H1 (cell line): ENCODE measurements around the gene CLTCL1. TPM values are rescaled to one million over a fixed set of nuclear protein-coding genes. Genes with fewer than 3 reads are reported as not detected.

Experiments
- CHD2 ChIP-seq: IDR thresholded peaks from 2 replicates; pipeline ENCODE4 v1.6.1; 2012; ENCODE audit warnings: low read length, improper control_type of control experiment
- CTBP2 ChIP-seq: IDR thresholded peaks from 2 replicates; pipeline ENCODE4 v1.7.0; 2011; ENCODE audit warnings: borderline replicate concordance, mild to moderate bottlenecking, moderate library complexity, mixed read lengths, low read length; ENCODE audit not compliant: insufficient read depth, insufficient read length
- EGR1 ChIP-seq: IDR thresholded peaks from 2 replicates; pipeline ENCODE4 v1.6.1; 2011; ENCODE audit warnings: low read depth, low read length, borderline replicate concordance
- HDAC2 ChIP-seq, 2 experiments: fragments of 300-600 bp in 1 of 2; sonication (generic) in 1 of 2; IDR thresholded peaks; 2 replicates each; pipeline ENCODE4 v1.6.1; 2011 to 2012; ENCODE audit warnings: low read depth in 2 of 2, low read length in 2 of 2, mild to moderate bottlenecking in 2 of 2, moderate library complexity in 2 of 2, borderline replicate concordance in 1 of 2, inconsistent platforms in 1 of 2
- MAFK ChIP-seq: IDR thresholded peaks from 2 replicates; pipeline ENCODE4 v1.6.1; 2012; ENCODE audit warnings: low read depth, mild to moderate bottlenecking, improper control_type of control experiment, low read length
- NANOG ChIP-seq: IDR thresholded peaks from 2 replicates; pipeline ENCODE4 v1.6.1; 2011; ENCODE audit warnings: low read length, low read depth, mild to moderate bottlenecking, inconsistent platforms; ENCODE audit not compliant: insufficient read depth, poor library complexity, severe bottlenecking
- POLR2A ChIP-seq, 2 experiments: IDR thresholded peaks; 1 replicate in 1 of 2; 2 replicates in 1 of 2; pipeline ENCODE4 v1.6.1; 2011; ENCODE audit warnings: low read depth in 2 of 2, low read length in 2 of 2, mild to moderate bottlenecking in 2 of 2; ENCODE audit errors: control extremely low read depth in 1 of 2
- RBBP5 ChIP-seq: IDR thresholded peaks from 2 replicates; pipeline ENCODE4 v1.7.1; 2012; ENCODE audit warnings: low read depth, mild to moderate bottlenecking, inconsistent platforms, low read length, moderate library complexity, borderline replicate concordance
- SP2 ChIP-seq: IDR thresholded peaks from 2 replicates; pipeline ENCODE4 v1.6.1; 2012; ENCODE audit warnings: mild to moderate bottlenecking, low read length, inconsistent platforms
- TAF7 ChIP-seq: optimal IDR thresholded peaks from 2 replicates; pipeline ENCODE3; 2011; ENCODE audit warnings: low read depth, mild to moderate bottlenecking, inconsistent platforms, low read length, moderate library complexity, borderline replicate concordance
- polyA plus RNA-seq, 7 experiments: library from polyadenylated mRNA; depleted of rRNA in 3 of 7; stranded (reverse) in 5 of 7; unstranded in 2 of 7; fragments of >200 nt in 5 of 7; fragments of 200-250 nt in 2 of 7; gene quantifications; 1 replicate in 5 of 7; 2 replicates in 1 of 7; 4 replicates in 1 of 7; pipeline versions ENCODE4 v1.2.1 to v1.2.3, GENCODE V29; 2011 to 2013; ENCODE audit warnings: missing spikeins in 2 of 7, mixed read lengths in 2 of 7
- total RNA-seq: library from RNA; stranded (reverse); fragmentation: NEBNext Ultra II Directional; extraction: Animal tissue kit (Norgen Biotek cat#: 25700); gene quantifications from 2 replicates; pipeline ENCODE4 v1.2.1, GENCODE V29; 2021

Gene CLTCL1
- total and polyA plus RNA-seq, 2 of the 8 experiments (the other 6 are each of a cell fraction or from before 2014, with no cell fraction given): 12.4 to 17.0 TPM

DNA sequence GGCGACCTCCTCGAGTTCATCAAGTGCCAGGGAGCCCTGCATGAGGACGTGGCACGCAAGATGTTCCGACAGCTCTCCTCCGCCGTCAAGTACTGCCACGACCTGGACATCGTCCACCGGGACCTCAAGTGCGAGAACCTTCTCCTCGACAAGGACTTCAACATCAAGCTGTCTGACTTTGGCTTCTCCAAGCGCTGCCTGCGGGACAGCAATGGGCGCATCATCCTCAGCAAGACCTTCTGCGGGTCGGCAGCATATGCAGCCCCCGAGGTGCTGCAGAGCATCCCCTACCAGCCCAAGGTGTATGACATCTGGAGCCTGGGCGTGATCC, 159.9 kb downstream of the CLTCL1 start (continued):
- no peak for TF ChIP-seq EGR1
- TF ChIP-seq SP2: no peak
- TF ChIP-seq CTBP2: no peak
- no peak for TF ChIP-seq TAF7
- TF ChIP-seq CHD2: no peak
- no peak for TF ChIP-seq POLR2A (IDR thresholded peaks at IDR 0.05; ENCODE audit: control extremely low read depth in 1 of 2, low read depth in 2 of 2, low read length in 2 of 2)
- no peak for TF ChIP-seq NANOG
- no peak for TF ChIP-seq RBBP5
- no peak for TF ChIP-seq HDAC2 (IDR thresholded peaks at IDR 0.05; ENCODE audit: borderline replicate concordance in 1 of 2, low read depth in 2 of 2, low read length in 2 of 2)
- no peak for TF ChIP-seq MAFK
